ENCODE results near the gene SLC13A4.

Gene SLC13A4

DNA sequence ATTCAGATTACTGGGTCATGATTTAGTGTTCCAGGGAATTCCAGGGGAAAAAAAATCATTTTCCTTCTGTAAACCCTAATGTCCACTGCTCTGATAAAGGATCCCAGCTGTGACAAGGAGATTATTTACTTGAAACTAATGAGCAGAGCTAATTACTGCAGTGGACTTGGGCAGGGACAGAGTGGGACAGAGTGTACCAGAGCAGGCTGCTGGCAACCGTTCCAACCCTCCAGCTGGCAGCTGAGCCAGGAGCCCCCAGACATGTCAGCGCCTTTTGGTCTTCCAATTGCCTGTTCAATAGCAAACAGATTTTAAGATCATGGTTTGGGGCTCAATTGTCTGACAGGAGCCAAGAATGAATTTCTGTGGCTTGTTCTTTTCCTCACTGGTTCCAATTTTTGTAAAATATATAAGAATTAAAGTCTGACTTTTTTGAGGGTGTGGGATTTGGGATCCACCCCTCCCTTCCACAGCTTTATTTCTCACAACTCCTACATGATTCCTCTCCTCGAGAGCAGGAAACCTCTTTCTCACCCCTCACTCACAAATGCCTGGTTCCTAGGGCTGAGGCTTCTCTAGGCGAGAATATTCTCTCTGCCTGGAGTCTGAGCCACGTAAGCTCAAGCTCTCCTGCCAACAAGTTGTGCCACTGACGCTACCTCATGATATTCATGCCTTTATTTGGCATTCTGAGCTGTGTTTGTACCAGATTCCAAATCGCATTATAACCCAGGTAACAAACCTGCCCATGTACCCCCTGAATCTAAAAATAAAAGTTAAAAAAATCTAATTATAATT, 41.2 kb upstream of the SLC13A4 start:
- TF ChIP-seq POLR2AphosphoS5 (IDR thresholded peaks at IDR 0.05; ENCODE audit: low read depth, low read length) (no peak), TAF1 (IDR thresholded peaks at IDR 0.05; ENCODE audit: low read depth, low read length) (no peak), PAX5 (IDR thresholded peaks at IDR 0.05; ENCODE audit: insufficient read depth, low read length, severe bottlenecking) (no peak), POU2F2 (IDR thresholded peaks at IDR 0.05; ENCODE audit: low read depth, low read length) (no peak), POLR2A (IDR thresholded peaks at IDR 0.05; ENCODE audit: low read depth, low read length) (no peak), SPI1 (IDR thresholded peaks at IDR 0.05; ENCODE audit: low read depth, low read length) (no peak)
- DNase-seq (ENCODE audit: insufficient read length, low spot score) (no peak), FAIRE-seq (no peak)

DNA sequence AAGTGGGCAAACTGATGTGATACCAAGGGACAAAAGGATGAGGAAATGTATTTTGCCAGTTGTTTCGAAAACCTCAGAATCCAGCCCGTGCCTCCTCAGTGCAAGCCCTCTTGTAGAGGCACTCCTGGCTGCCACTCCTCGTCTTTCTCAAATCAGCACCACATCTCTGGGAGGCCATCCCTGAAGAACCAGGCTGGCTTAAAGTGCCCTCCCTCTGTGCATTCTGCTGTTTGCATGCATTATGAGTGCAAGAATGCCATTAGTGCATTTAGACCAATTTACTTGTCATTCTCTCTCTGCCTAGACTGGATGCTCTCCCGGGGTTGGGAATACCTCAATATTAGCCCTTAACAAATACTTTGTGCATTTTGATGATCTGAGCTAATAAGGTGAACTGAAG, 40.5 kb upstream of the SLC13A4 start:
- no peak for TF ChIP-seq SPI1 (IDR thresholded peaks at IDR 0.05; ENCODE audit: low read depth, low read length)
- TF ChIP-seq POU2F2 (IDR thresholded peaks at IDR 0.05; ENCODE audit: low read depth, low read length): no peak
- no peak for TF ChIP-seq POLR2AphosphoS5 (IDR thresholded peaks at IDR 0.05; ENCODE audit: low read depth, low read length)
- FAIRE-seq (no peak), DNase-seq (ENCODE audit: insufficient read length, low spot score) (no peak)

DNA sequence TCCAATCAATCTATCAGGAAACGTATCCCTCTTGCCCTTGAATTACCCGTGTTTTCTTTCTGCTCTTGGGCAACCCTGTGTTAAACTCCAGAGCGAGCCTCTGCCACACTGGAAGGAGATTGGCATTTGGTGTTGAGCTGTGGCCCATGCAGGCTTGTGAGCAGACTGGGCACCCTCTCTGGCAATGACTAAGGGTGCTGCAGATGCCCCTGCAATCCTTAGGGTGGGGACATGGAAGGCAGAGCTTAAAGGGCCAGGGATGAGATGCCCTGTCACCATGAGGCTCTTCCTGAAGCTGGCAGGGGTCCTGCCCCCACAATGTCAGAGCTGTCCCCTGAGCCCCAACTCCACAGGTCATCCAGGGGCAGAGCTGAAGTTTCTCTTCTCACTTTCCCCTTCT, 40.1 kb upstream of the SLC13A4 start:
- DNase-seq (ENCODE audit: insufficient read length, low spot score): no peak
- no peak for TF ChIP-seq POLR2AphosphoS5 (IDR thresholded peaks at IDR 0.05; ENCODE audit: low read depth, low read length)
- TF ChIP-seq POU2F2 (IDR thresholded peaks at IDR 0.05; ENCODE audit: low read depth, low read length): no peak
- no peak for TF ChIP-seq PAX5 (IDR thresholded peaks at IDR 0.05; ENCODE audit: insufficient read depth, low read length, severe bottlenecking)
- TF ChIP-seq SPI1 (IDR thresholded peaks at IDR 0.05; ENCODE audit: low read depth, low read length): no peak
- no peak for TF ChIP-seq POLR2A (IDR thresholded peaks at IDR 0.05; ENCODE audit: low read depth, low read length)
- TF ChIP-seq TAF1 (IDR thresholded peaks at IDR 0.05; ENCODE audit: low read depth, low read length): no peak
- no peak for FAIRE-seq

- DNase-seq (ENCODE audit: insufficient read length, low spot score) (no peak), FAIRE-seq (no peak)
- TF ChIP-seq PAX5 (IDR thresholded peaks at IDR 0.05; ENCODE audit: insufficient read depth, low read length, severe bottlenecking) (no peak), POU2F2 (IDR thresholded peaks at IDR 0.05; ENCODE audit: low read depth, low read length) (no peak), POLR2A (IDR thresholded peaks at IDR 0.05; ENCODE audit: low read depth, low read length) (no peak), SPI1 (IDR thresholded peaks at IDR 0.05; ENCODE audit: low read depth, low read length) (no peak), POLR2AphosphoS5 (IDR thresholded peaks at IDR 0.05; ENCODE audit: low read depth, low read length) (no peak), TAF1 (IDR thresholded peaks at IDR 0.05; ENCODE audit: low read depth, low read length) (no peak)
Observed at GRCh38 chr7:135763261-135763660, 35.3 kb upstream of the SLC13A4 start.

DNA sequence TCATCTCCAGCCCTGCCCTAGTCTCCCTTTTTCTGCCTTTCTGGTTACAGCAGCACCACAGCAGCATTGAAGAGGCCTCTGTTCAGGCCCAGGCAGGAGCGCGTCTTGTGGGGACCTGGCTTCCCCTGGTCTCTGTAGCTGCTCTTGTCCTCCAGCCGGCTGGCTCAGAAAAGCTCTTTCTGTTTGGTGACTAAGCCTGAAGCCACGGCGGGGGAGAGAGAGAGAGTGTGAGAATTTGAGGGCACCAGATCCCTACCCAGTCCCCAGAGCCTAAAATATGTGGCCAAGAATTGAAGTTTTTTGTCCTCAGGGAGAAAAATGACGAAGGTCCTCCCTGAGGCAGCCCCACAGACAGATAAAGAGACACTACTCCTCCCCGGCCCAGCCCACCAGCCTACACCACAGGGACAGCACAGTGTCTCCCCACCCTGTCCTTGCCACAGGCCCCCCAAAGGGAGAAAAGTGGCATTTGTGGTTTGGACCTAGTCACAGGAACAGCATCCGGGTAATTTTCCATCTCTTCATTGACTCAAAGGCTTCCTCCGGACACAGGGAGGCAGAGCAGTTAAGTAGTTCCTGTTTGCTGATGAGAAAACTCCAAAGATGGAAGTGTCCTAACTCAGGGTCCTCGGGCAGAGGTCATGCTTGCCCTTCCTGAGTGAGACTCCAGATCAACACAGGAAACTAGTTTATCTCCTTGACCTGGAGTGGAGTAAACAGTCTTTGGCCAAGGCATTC, 33.9 kb upstream of the SLC13A4 start:
- TF ChIP-seq POU2F2 (IDR thresholded peaks at IDR 0.05; ENCODE audit: low read depth, low read length): no peak
- no peak for TF ChIP-seq POLR2AphosphoS5 (IDR thresholded peaks at IDR 0.05; ENCODE audit: low read depth, low read length)
- TF ChIP-seq TAF1 (IDR thresholded peaks at IDR 0.05; ENCODE audit: low read depth, low read length): no peak
- TF ChIP-seq PAX5 (IDR thresholded peaks at IDR 0.05; ENCODE audit: insufficient read depth, low read length, severe bottlenecking): no peak
- TF ChIP-seq SPI1 (IDR thresholded peaks at IDR 0.05; ENCODE audit: low read depth, low read length): no peak
- no peak for TF ChIP-seq POLR2A (IDR thresholded peaks at IDR 0.05; ENCODE audit: low read depth, low read length)
- DNase-seq (ENCODE audit: insufficient read length, low spot score) (no peak), FAIRE-seq (no peak)

GRCh38 chr7:135759532-135759931, 31.5 kb upstream of the SLC13A4 start:
- TF ChIP-seq PAX5 (IDR thresholded peaks at IDR 0.05; ENCODE audit: insufficient read depth, low read length, severe bottlenecking) (no peak), POLR2A (IDR thresholded peaks at IDR 0.05; ENCODE audit: low read depth, low read length) (no peak), POU2F2 (IDR thresholded peaks at IDR 0.05; ENCODE audit: low read depth, low read length) (no peak)
- no peak for DNase-seq (ENCODE audit: insufficient read length, low spot score)
- FAIRE-seq: no peak

DNA sequence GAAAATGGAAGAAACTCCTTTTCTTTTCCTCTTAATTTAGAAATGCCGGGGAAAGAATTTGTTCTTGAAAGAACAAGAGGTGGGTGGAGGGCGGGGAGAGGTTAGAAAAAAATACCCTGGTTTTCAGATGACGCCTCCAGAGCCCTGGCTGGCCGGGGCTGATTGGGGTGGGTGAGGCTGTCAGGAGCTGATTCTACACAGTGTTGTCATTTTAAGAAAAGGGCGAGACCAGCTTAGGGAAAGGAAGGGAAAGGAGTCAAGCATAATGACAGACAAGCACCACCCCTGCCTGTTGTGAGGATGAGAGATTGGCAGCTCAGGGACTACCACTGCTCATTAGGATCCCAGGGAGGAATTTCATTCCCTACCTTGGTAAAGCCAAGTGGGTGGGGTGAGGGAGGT, 30.5 kb upstream of the SLC13A4 start:
- no peak for FAIRE-seq
- no peak for DNase-seq (ENCODE audit: insufficient read length, low spot score)

GRCh38 chr7:135757719-135758411, 29.9 kb upstream of the SLC13A4 start:
- no peak for TF ChIP-seq TAF1 (IDR thresholded peaks at IDR 0.05; ENCODE audit: low read depth, low read length)
- FAIRE-seq: no peak
- no peak for DNase-seq (ENCODE audit: insufficient read length, low spot score)

More for the DNA sequence above, 30.5 kb upstream of the SLC13A4 start:
- no peak for TF ChIP-seq POLR2A (IDR thresholded peaks at IDR 0.05; ENCODE audit: low read depth, low read length)
- TF ChIP-seq POLR2AphosphoS5 (IDR thresholded peaks at IDR 0.05; ENCODE audit: low read depth, low read length): no peak
- TF ChIP-seq POU2F2 (IDR thresholded peaks at IDR 0.05; ENCODE audit: low read depth, low read length): no peak
- TF ChIP-seq TAF1 (IDR thresholded peaks at IDR 0.05; ENCODE audit: low read depth, low read length): no peak
- no peak for TF ChIP-seq PAX5 (IDR thresholded peaks at IDR 0.05; ENCODE audit: insufficient read depth, low read length, severe bottlenecking)
- no peak for TF ChIP-seq SPI1 (IDR thresholded peaks at IDR 0.05; ENCODE audit: low read depth, low read length)

DNA sequence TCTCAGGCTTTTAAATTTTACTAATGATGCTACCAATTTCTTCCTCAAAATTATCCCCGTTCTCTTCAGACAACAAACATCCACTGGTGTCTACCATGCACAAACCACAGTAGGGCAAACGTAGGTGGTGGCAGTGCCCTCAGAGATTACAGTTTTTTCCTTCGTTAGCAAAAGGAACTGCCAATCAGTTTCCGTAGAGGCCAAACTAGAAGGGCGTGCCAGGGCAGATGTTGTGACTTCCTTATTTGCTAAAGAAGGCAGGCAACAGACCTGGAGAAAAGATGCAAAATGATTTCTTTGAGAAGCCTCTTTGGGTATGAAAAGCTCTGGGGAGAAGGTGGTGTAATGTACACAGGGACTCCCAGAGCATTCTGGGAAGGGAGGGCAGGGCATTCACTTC, 28.2 kb upstream of the SLC13A4 start:
- no peak for DNase-seq (ENCODE audit: insufficient read length, low spot score)
- FAIRE-seq: no peak
- TF ChIP-seq PAX5 (IDR thresholded peaks at IDR 0.05; ENCODE audit: insufficient read depth, low read length, severe bottlenecking) (no peak), TAF1 (IDR thresholded peaks at IDR 0.05; ENCODE audit: low read depth, low read length) (no peak), SPI1 (IDR thresholded peaks at IDR 0.05; ENCODE audit: low read depth, low read length) (no peak)

DNA sequence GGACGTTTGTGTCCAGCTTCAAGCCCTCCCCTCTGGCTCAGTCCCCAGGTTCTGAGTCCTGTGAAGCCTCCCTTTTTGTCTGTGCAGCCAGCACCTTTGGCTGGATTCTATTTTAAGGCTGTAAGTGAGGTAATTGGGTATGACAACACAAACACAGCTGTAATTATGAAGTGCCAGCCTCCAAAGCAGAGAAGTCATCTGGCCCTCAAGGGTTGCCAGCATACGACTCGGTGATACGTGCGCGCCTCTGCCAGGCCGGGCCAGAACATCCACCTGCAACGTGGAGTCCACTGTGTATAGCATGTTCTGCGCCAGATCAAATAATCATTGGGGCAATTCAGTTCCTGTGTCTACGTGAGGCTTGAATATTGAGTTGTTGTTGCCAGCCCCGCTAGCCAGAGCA, 27.4 kb upstream of the SLC13A4 start:
- TF ChIP-seq POLR2AphosphoS5 (IDR thresholded peaks at IDR 0.05; ENCODE audit: low read depth, low read length): no peak
- no peak for TF ChIP-seq POU2F2 (IDR thresholded peaks at IDR 0.05; ENCODE audit: low read depth, low read length)
- TF ChIP-seq POLR2A (IDR thresholded peaks at IDR 0.05; ENCODE audit: low read depth, low read length): no peak
- no peak for TF ChIP-seq SPI1 (IDR thresholded peaks at IDR 0.05; ENCODE audit: low read depth, low read length)
- no peak for TF ChIP-seq TAF1 (IDR thresholded peaks at IDR 0.05; ENCODE audit: low read depth, low read length)
- TF ChIP-seq PAX5 (IDR thresholded peaks at IDR 0.05; ENCODE audit: insufficient read depth, low read length, severe bottlenecking): no peak
- no peak for DNase-seq (ENCODE audit: insufficient read length, low spot score)
- no peak for FAIRE-seq

Data from GM12891 (cell line).